HG02973 (cell line): ENCODE results near the gene TUFM.
"Not testable (repeated sequence)": the region's sequence is repeated elsewhere in the genome, so short reads cannot be mapped to it uniquely, and the experiment has no call there.

Experiments used
- ATAC-seq: cut with Tn5 transposase; IDR thresholded peaks from one replicate; pipeline ENCODE4 v1.9.1; 2021; ENCODE audit warnings: moderate library complexity; ENCODE audit not compliant: unreplicated experiment

The TUFM gene

DNA sequence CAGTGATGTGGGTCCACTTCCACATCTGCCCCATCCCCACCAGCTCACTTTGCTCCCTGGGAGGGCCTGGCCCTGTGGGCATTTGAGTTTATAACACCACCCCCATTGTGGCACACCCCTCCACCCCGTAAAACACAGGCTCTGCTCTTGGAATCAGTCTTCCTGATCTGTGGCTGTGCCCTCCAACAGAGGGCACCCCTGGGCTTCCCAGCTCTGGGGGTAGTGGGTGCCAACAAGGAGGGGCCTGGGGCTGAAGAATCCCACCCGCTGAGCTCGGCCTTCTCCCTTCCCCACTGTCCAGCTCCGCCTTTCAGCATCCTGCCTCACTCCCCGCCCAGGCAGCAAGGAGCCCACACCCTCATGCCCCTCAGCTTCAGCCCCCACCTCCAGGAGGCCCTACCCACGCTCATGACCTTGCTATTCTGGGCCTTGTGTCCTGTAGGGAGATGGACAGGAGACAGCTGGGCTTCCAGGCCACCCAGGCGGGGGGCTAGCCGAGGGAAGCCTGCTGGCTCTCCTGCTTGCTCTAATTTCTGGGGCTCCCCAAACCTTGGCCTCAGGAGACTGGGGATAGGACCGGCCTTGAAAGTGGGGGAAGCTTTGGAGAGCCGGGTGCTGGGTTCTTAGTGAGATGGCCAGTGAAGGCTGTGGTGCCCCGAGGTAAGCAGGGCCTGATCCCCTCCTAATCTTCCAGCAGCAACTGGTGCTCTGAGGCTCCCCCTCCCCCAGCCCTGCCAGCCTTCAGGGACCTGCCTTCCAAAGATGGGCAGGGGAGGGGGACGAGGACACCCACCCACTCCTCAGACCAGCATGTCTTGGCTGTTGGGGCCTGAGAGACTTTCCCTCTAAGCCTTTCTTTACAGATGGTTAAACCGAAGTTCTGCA, 29.2 kb upstream of the TUFM start:
- no peak for ATAC-seq

DNA sequence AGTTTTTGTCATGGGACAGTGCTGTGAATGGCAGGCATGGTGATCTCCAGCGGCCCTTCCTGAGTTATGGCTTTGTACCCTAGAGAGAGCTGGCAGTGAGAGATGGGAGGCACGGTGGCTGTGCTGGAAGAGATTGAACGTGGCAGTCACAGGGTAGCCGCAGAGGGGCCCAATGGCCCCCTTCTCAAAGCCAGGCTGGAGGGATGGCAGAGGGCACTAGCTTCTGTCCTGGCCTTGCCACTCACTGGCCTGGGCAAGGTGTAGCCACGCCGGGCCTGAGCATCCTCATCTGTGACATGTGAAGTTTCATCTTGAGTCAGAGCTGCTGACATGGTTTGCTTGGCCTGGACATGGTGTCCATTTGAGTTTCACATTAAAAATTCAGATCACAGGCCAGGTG, 28.3 kb upstream of the TUFM start:
- ATAC-seq, result no peak

DNA sequence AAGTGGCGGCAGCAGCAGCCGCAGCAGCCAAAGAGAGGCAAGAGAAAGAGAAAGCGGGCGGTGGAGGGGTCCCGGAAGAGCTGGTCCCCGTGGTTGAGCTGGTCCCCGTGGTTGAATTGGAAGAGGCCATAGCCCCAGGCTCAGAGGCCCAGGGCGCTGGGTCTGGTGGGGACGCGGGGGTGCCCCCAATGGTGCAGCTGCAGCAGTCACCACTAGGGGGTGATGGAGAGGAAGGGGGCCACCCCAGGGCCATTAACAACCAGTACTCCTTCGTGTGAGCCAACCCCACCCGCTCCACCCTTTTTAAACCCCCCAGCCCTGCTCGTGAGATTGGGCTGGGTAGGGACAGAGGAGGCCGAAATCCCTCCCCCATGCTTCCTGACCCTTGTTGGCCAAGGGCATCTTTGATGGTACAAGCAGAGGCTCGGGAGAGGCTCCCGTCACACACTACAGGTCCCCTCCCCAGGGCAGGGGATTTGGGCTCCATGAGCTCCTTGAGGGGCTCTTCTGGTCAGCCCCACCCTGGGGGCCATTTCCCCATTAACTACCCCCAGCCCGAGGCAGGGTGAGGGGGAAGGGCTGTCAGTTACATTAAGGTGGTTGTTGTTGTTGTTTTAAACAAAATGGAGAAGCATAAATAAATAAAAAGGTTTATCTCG, 27.5 kb upstream of the TUFM start:
- no peak for ATAC-seq

DNA sequence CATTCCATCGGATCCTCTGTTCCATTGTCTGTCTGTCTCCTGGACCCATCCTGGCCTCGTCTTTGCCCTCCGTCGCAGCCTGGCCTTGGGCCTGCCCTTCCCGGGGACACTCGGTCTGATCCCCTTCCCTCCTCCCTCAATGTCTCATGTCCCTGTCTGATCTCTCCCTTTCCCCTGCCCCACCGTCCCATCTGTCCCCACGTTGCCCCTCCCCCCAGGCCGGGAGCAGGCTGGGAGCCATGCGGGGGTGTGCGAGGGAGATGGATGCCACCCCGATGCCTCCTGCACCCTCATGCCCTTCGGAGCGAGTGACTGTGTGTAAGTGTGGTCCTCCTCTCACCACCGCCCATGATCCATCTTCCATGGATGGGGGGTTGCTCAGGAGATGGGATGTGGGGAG, 26.8 kb upstream of the TUFM start:
- no peak for ATAC-seq

DNA sequence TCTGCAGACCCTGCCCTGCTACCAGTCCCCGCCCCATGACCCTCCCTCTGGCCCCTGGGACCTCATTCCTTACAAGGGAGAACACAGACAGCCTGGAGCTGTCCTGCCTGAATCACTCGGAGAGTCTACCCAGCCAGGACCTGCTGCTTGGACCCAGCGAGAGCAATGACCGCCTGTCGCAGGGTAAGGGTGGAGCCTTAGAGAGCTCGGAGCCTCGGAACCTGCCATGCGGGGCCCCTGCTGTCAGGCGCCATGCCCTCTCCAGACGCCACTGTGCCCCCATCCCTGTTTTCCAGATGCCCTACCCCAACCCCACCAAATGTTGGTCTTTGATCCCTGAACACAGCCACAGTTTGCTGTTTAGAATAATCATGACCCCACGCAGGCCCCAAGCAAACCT, 23.1 kb upstream of the TUFM start:
- ATAC-seq, result no peak

DNA sequence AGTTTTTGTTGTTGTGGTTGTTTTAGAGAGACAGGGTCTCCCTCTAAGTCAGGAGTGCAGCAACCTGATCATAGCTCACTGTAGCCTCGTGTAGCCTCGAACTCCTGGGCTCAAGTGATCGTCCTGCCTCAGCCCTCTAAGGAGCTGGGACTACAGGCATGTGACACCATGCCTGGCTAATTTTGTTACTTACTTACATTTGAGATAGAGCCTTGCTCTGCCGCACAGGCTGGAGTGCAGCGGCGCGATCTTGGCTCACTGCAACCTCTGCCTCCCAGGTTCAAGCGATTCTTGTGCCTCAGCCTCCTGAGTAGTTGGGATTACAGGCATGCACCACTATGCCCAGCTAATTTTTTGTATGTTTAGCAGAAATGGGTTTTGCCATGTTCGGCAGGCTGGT, 21.5 kb upstream of the TUFM start:
- ATAC-seq, result not testable (repeated sequence)

DNA sequence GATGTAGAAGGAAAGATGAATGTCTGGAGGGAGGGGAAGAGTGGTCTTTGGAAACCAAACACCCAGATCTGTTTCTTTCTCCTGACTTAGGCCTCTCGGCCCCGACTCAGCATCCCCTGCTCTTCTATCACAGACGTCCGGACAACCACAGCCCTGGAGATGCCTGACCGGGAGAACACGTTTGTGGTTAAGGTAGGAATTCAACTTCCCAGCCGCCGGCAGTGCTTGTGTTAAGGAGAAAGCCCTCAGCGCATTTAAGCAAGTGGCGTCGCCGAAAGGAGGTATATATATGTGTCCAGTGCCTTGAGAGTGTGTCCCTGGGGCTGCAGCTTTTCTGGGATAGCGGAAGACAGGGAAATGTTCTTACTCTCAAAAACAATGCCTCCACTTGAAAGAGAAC, 21.1 kb upstream of the TUFM start:
- no peak for ATAC-seq

DNA sequence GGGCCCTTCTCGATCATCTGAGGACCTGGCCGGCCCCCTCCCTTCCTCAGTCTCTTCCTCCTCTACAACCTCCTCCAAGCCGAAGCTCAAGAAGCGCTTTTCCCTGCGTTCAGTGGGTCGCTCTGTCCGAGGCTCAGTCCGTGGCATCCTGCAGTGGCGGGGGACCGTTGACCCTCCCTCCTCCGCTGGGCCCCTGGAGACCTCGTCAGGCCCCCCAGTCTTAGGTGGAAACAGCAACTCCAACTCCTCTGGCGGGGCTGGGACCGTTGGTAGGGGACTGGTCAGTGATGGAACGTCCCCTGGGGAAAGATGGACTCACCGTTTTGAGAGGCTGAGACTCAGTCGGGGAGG, 20.3 kb upstream of the TUFM start:
- ATAC-seq, result no peak

DNA sequence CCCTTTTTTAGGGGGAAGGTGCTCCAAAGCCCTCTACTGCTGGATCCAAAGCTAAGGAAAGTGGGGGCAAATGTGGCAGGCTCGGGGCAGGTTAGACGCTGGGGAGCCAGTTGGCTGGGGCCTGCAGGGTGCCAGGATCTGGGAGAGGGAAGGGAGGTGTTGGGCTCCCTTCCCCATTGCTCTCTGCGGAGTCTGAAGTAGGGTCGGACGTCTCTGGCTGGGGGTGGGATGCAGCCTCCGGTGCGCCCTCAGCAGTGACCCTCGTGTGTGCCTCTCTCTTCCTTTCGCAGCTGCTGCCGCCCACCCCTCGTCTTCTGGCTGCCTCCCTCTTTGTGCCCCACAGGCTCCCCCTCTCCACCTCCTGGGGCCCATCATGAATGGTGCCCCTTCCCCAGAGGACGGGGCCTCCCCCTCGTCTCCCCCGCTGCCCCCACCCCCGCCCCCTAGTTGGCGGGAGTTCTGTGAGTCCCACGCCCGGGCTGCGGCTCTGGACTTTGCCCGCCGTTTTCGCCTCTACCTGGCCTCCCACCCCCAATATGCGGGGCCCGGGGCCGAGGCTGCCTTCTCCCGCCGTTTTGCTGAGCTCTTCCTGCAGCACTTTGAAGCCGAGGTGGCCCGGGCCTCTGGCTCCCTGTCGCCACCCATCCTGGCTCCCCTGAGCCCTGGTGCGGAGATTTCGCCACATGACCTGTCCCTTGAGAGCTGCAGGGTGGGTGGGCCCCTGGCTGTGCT, 19.7 kb upstream of the TUFM start:
- ATAC-seq, result no peak

DNA sequence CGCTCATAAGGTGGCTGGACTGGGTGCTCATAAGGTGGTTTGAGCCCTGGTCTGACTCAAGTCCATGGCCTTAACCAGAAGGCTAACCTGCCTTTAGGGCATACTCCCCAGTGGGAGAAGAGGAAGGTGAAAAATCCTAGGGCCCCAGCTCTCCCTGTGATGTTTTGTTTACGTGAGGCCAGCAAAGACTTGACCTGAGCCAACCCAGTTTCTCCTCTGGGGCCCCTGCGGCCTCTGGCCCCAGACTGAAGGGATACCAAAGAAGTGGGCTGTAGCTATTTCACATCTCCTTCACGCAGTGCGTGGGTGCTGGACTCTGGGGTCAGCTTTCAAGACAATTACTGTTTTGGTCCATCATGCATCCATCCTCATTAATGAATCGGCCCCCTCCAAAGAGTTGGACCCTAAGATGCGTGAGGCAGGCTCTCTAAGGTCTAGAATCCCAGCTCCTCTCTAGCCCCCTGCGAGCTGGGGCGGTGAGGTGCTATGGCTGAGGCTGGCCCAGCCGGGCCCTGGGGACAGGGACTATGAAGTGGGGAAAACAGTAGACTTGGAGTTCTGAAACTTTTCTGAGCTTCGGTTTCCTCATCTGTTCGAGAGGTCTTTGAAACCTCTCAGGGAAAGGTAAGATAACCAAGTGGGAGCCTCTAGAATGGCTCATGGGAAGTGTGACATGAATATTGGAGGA, 19.0 kb upstream of the TUFM start:
- no peak for ATAC-seq

DNA sequence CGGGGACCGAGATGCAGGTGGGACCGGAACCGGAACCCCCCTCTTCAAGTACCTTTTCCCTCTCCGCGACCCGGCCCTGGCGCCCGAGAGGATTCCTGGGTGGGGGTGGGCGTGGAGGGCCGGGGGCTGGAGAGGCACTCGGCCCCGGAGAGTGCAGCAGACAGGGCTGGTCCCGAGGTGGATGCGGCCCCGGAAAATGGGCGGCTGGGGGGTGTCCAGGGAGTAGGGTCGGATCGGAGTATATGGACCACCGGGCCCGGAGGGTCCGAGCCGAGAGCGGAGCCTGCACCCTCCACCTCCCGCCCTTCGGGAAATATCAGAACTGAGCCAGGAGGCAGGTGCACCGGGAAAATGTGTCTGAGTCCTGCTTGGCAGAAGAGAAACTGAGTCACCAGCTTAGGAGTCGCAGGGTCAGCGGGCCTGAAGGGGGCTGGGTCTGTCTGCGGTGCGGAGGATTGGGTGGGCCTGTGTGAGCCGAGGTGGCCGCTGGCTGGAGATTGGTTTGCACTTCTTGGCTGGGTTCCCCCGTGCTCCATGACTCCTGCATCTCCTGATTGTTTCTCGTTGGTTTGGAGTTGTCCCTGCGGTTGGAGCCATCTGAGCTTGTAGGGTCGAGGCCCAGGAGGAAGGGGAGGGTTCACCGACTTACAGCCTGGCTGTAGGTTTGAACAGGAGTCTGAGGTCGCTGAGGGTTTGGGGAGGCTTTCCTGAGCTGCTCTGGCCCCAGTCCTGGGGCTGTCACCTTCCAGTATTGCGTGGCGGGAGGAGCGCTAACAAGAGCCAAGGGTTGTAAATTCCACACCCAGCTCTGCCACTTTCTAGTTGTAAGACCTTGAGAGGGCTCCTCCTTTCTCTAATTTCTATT, 18.0 kb upstream of the TUFM start:
- no peak for ATAC-seq

DNA sequence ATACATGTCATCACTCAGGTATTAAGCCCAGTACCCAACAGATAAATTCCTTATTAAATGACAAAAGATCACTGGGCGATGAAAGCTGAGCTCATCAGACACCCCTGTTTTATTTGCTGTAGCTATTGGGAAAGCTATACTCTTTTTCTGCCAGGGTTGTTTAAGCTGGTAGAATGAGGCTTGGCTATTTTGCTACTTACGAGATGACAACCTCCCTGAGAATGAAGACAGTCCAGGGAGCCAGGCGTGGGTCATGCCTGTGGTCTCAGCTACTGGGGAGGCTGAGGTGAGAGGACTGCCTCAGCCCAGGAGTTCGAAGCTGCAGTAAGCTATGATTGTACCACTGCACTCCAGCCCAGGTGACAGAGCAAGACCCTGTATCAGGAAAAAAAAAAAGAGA, 13.2 kb upstream of the TUFM start:
- ATAC-seq, result no peak

DNA sequence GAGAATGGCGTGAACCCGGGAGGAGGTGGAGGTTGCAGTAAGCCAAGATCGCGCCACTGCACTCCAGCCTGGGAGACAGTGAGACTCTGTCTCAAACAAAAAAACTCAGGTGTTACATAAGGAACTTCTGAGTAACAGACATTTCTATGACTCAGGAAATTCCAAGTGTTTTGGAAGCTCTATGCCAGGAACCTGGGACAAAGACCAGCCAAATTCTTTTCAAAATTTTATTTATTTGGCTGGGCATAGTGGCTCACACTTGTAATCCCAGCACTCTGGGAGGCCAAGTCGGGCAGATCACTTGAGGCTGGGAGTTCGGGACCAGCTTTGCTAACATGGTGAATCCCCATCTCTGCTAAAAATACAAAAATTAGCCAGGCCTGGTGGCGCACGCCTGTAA, 12.3 kb upstream of the TUFM start:
- ATAC-seq, result no peak

DNA sequence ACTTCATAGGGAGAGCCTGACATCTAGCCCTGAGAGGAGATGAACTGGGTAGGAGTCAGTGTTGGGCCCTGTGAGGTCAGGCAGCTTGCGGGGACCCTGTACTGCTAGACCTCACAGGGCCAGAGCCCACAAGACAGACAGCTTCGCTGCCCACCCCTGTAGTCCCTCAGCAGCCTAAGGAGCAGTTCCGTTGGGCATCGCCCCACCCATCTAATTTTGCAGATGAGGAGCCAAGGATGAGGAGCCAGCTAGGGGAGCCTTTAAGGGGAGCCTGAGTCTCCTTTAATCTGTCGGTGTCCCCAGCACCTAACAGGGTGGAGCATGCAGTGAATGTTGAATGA, 755 bp upstream of the TUFM start:
- ATAC-seq, result no peak

DNA sequence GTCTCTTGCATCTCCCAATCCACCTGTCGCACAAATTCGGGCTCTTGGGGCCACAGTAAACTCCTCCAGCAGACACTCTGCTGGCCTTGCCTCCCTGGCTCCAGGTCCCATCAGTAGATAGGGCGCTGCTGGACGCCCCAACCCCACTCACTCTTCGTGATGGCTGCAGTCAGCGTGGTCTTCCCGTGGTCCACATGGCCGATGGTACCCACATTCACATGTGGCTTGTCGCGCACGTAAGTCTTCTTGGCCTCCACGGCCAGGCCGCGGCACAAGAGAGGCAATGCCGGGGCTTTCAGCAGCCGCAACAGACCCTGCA, 428 bp downstream of the TUFM start:
- no peak for ATAC-seq

DNA sequence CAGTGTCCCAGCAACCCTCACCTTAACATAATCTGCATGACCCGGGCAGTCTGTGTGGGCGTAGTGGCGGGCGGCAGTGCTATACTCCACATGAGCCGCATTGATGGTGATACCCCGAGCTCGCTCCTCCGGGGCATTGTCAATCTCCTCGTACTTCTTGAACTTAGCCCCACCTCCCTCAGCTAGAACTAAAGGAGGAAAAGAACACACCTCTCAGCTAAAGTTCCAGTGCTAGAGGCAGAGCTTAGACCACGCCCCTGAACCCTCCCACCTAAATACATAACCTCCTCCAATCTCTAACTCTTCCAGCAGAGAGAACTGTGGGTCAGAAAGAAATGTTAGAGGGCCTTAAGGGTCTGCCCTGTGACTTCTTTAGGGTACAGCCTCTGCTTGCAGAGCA, 855 bp downstream of the TUFM start:
- no peak for ATAC-seq

DNA sequence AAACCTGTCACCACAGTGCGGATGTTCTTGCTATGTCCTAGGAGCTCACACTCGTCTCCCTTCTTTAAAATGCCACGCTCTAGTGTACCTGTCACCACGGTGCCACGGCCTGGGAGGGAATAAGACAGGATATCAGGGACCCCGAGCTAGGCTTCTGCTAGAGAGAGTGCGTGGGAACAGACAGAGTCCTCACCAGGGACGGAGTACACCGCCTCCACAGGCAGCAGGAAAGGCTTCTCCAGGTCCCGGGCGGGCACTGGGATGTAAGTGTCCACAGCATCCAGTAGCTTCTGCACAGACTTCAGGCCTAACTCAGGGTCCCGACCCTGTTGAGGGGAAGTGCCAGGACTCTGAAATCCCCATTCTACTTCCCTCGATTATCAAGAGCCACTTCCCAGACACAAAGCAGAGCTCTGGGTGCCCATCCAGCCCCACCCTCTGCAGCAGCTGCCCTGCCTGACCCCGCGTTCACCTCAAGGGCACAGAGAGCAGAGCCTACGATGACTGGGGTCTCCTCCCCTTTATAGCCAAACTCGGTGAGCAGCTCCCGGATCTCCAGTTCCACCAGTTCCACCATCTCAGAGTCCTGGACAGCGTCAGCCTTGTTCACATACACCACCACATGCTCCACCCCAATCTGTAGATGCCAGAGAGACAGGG, 1.8 kb downstream of the TUFM start:
- ATAC-seq, result no peak

DNA sequence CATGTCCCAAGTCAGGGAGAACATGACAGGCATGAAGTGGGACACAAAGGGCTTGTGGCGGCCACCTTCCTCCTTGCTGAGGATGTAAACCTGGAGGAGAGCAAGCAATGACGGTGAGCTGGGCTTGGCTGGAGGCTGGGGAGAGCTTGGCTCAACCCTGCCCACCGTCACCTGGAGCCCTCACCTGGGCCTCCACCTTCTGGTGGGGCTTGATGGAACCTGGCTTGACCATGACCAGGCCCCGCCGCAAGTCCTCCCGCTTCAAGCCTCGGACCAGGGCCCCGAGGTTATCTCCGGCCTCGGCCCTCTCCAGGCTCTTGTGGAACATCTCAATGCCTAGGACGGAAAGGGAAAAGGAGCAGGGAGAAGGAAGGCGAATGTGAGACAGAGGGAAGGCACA, 2.4 kb downstream of the TUFM start:
- ATAC-seq, result no peak

DNA sequence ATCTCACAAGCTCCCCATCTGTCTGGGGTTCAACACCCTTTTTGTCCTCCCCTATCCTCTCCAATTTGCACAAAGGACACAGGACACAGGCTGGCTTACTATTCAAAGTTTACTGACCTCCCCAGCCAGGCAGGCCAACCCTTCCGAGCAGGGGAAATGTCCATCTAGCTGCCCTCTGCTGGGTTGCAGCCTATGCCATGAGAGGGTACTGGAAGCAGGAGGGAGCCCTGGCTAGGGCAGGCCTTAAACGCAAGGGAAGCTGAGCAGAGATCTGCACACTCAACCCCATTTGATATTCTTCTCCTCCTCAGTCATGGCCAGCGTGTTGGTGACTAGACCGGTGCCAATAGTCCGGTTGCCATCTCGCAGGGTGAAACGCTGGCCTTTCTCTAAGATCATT, 3.5 kb downstream of the TUFM start:
- no peak for ATAC-seq

DNA sequence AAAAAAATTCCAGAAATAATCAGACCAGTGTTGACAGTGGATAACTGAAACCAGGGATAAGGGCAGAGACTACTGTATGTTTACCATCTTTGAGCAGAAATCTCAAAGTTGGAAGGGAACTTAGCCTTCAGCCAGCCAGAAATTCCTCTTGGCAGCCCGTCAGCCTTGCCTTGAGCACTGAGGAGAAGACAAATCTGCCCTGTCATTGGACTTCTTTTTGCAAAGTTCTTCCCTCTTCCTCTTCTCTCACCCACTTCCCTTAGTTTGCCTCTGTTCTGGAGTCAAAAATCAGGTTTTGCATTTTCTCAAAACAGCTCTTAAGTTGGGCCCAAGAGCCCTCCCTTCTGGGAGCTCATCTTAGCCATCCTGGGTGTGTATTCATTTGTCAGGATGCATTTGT, 6.2 kb downstream of the TUFM start:
- ATAC-seq, result no peak
